HEK293 (cell line): Measurements from ENCODE around the gene NPTX1.

Source experiments
- CTCF ChIP-seq: fragments of 450-650 bp; formaldehyde crosslinking; IDR thresholded peaks from 2 replicates; pipeline ENCODE4 v1.5.1; 2016; ENCODE audit warnings: missing biosample characterization, missing genetic modification characterization
- ZNF202 ChIP-seq: fragments of 450-650 bp; formaldehyde crosslinking; IDR thresholded peaks from 2 replicates; pipeline ENCODE4 v1.5.1; 2016; ENCODE audit warnings: missing biosample characterization, missing genetic modification characterization, borderline replicate concordance
- ZNF302 ChIP-seq: fragments of 450-650 bp; formaldehyde crosslinking; IDR thresholded peaks from 2 replicates; pipeline ENCODE4 v1.5.1; 2016; ENCODE audit warnings: missing biosample characterization, missing genetic modification characterization, low read depth
- ZNF521 ChIP-seq: fragments of 450-650 bp; formaldehyde crosslinking; IDR thresholded peaks from 2 replicates; pipeline ENCODE4 v1.5.1; 2017; ENCODE audit warnings: missing biosample characterization, mild to moderate bottlenecking, missing genetic modification characterization

GRCh38 chr17:80519091-80519781 is 42.8 kb upstream of the NPTX1 start:
- TF ChIP-seq ZNF202 (tag by site-specific recombination) (no peak), CTCF (tag by site-specific recombination) (no peak), ZNF521 (no peak), ZNF302 (no peak)
